Activated effector memory CD4-positive, alpha-beta T cell treated with anti-CD3 and anti-CD28 coated beads, Interleukin-2, amount 50 U/mL, for 16 hours (primary cell): ENCODE data around the gene FLRT1.

Source experiments
- DNase-seq: peaks from one replicate; pipeline ENCODE4 v3.0.0-alpha.2; 2020

Gene FLRT1

GRCh38 chr11:64069401-64070313, 33.9 kb downstream of the FLRT1 start:
- no peak for DNase-seq

DNA sequence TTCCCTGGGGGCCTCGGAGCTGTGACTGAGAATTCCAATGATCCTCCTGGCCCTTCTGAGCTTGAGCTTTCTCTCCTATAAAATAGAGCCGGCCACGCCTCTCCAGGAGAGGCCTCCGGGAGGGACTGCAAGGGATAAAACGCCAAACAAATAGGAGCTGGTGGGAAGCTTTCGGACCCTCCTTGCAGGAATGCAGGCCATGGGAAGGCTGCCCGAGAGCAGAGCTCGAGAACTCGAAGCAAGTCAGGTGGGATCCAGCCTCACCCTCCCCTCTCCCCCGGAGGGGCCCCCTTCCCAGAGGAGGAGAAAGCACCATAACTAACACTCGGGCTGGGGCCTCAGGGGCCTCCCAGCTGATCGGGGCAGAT, 34.6 kb downstream of the FLRT1 start:
- DNase-seq = no peak

DNA sequence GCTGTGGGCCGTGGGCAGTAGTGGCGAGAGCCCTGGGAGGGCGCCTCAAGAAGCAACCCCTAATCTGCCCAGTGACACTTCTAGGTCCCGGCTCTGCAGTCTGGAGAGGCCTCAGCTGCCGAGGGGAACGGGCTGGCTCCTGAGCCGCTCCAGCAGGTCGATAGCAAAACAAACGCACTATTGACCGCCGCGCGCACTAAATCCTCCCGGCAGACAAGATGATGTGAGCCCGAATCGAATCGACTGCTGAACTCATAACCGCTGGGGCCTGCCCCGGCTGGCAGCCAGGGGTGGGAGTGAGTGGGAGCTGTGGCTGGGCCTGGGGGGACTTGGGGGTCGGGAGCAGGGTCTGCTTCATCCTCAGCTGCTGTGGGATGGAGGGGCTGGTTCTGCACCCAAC, 36.1 kb downstream of the FLRT1 start:
- no peak for DNase-seq

- no peak for DNase-seq
Observed at GRCh38 chr11:64072403-64072802, 36.7 kb downstream of the FLRT1 start.

DNA sequence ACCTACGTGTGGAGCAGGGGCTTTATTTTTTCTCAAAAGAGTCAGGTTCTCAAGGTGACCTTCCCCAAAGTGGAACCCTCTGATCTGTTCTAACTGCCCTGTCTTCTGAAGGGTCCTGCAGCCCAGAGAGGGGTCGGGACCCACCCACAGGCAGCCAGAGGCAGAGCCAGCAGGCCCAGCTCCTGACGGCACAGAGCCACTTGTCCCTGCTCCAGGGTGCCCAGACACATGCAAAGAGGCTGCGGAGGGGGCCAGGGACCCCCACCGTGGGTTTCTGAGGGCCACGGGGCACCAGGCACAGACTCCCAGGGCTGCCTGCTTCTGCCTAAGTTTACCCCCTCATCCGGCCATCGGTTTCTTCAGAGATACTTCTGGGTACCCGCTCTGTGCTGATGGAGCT, 37.1 kb downstream of the FLRT1 start:
- DNase-seq = no peak

DNA sequence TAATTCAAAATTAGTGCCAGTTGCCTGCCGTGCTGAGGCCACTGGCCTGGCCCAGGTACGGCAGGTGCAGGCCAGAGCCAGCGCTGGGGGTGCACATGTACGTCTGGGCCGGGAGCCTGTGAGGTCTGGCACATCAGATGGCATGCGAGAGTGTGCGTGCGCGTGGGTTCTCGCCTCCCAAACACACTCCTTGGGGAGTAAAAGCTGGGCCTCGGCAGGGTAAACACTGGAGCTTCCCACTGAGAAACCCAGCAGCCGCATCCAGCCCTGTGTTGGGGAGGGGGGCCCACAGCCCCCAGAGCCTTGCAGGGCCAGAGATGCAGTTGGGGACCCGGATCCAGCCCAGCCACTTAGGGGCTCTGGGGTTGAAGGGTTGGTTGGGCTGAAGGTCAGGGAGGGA, 37.8 kb downstream of the FLRT1 start:
- DNase-seq = no peak

GRCh38 chr11:64074239-64074638, 38.5 kb downstream of the FLRT1 start:
- peak; percentile 74 for DNase-seq

DNA sequence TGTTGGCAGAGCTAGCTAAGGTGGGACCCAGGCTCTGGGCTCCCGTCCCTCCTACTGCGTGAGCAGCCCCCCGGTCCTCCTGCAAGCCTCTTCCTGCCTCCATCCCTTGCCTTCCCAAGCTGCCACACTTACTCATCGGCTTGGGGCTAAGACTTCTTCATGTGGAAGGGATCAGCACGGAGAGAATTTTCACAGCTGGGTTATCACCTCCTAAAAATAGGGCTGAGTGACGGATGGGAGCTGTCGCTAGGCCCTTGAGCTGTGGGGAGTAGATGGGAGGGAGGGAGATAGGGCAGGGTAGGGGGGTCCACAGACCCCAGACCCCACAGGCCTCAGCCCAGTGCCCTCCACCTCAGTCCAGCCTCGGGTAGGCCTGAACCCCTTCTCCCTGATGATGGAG, 41.0 kb downstream of the FLRT1 start:
- no peak for DNase-seq

DNA sequence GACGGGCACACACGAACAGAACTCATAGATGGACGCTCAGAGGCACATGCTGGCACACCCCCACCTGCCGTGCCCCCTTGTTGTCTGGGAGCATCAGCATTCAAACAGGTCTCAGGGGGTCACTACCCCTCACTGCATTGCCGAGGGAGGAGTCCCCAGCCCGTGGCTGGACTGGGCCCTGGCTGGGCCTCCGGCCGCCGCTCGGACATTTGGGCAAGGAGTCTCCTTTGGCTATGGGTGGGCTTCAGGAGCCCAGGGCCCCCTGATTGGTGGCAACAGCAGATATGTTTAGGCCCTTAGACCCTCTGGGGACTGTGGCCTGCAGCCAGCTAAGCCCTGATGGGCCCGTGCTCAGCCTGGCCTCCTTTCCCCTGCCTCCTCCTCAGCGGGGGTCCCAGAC, 41.9 kb downstream of the FLRT1 start:
- DNase-seq = no peak

DNA sequence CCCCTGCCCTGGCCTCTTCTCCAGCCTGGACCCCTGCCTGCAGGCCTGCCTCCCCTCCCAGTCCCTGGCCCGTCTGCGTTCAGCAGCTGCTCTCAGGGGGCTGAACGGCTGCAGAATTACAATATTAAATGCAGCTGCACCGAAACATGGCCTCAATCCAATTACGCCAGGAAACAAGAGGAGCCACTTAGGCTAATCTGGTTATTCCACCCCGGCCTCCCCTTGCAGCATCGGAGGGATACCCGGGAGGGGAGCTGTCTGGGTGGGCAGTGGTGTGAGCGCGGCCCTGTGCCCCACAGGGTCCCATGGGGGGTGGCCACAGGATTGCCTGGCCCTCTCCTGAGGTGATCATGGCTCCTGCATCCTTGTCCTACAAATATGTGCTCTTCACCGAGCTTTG, 42.6 kb downstream of the FLRT1 start:
- no peak for DNase-seq

DNA sequence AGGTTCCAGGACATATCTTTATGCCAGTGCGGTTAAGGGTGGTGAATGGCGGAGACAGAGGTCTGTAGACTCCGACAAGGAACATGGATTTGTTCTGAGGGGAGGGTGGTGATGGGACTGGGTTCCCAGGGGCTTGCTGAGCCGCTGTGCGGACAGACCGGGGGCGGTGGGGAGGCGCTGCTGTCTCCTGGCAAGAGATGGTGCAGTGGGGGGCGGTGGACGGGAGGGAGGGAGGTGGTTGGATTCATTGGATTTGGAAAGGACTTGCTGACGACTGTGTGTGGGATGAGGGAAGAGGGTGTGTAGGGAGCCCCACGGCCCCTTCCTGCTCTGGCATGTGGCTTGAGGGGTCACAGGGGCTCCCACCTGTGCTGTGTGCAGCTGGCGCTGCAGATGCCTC, 43.2 kb downstream of the FLRT1 start:
- no peak for DNase-seq

DNA sequence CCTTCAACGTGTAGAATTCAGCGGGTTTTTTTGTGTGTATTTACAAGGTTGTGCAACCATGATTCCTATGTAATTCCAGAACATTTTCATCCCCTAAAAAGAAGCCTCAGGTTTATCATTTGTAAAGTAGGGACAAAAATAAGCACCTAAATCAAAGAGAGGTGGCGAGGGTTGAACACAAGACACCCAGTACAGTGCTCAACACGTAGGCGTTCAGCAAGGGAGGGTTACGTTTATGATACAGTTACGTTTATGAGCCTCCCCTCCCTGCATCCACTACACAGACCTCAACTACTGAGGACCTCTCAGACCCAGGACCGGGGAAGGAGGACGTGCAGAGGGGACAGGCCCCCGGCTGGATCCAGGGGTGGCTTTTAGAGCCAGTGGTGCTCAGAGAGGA, 44.7 kb downstream of the FLRT1 start:
- no peak for DNase-seq

GRCh38 chr11:64081745-64082442, 46.2 kb downstream of the FLRT1 start:
- DNase-seq = no peak

DNA sequence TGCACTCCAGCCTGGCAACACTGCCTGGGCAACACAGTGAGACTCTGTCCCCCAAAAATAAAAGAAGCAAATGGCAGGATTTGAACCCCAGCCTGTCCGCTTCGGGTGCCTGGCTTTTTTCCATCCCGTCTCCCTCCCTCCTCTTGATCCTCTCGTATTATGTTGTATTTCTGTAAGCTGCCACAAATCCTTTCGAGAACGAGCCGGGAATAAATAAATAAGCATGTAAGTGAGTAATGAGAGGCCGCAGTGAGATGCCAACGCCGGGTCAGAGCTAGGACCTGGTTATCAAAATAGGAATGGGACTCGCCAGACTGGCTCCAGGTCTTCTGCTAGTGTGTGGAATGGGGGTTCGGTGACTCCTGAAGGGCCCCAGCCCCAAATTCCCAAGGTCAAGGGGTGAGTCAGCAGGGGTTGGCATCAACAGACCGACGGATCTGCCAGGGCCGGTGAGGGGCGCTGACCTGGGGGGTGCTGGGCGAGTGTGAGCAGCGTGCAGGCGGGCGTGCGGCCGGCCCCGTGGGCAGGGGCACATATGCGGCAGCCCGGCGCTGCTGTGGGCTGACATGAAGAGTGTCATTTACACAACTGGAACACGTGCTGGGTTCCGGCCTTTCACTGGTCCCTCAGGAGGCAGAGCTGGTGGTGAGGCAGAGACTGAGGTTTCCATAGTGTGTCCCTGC, 47.8 kb downstream of the FLRT1 start:
- no peak for DNase-seq

GRCh38 chr11:64084146-64084950, 48.6 kb downstream of the FLRT1 start:
- no peak for DNase-seq

DNA sequence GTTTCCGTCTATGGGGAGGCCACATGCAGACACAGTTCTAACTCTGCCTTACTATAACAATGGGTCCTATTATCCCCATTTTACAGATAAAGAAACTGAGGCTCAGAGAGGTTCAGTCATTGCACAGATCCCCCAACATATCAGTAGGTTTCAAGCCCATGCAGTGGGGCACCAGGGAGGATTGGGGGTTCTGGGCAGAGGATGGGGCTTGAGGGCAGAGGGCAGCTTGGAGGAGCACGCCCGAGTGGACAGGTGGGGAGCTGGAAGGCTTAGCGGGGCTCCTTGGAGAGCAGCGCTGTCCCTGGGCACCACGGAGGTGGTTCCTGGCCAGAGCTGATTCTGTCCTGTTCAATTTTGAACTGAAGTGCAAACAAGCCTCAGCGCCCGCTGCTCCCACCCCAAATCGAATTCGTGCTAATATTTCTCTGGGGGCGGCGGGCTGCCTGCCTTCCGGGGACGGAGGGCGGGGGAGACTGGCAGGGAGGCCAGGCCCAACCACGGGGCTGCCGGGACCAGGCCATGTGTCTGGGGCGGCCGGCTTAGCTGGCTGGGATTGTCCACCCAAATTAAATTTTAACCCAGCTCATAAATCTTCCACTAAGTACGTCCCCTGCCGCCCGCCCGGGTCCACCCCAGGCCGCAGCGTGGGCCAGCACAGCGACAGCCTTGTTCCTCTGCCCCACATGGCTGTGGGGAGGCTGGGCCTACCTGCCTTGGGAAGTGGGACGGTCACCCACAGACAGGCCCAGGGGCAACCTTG, 49.4 kb downstream of the FLRT1 start:
- DNase-seq = no peak
